ENCODE data around the gene ARHGAP26. TPM values are rescaled to one million over a fixed set of nuclear protein-coding genes. Genes with fewer than 3 reads are reported as not detected.

Gene ARHGAP26
- total and polyA plus RNA-seq, 2 experiments from 2014 or later = 9.5 to 16.8 TPM

DNA sequence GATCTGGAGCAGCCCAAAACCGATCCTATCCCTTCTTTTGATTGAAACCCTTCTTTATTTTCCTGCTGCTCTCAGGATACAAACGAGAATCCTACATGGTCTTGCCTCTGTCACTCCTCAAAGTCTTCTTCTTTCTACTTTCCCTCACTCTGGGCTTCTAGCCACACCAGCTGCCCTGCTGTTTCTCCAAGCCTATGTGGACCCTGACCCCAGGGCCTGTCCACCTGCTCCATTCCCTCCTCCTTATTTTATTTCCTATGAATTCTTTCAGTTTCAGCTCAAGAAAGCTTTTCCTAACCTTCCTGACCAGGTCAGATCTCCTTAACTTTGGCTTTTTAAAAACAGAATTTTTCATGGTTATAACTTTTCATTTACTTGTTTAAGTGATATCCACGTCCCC is 141.0 kb downstream of the ARHGAP26 start:
- Histone ChIP-seq H3K79me2 (replicated peaks; ENCODE audit: insufficient read depth) (no peaks in the 10 kb centered on the region), H3F3A (replicated peaks; ENCODE audit: low read depth) (no peaks in the 10 kb centered on the region), H3K27me3 (ENCODE audit: insufficient read depth) (no peaks in the 10 kb centered on the region), H3K27ac (ENCODE audit: low read depth) (no peak overlapping the region), H3K4me1 (ENCODE audit: insufficient read depth) (no peaks in the 10 kb centered on the region; the same call in 1 of the 2 replicates), H2AFZ (no peak overlapping the region), H3K4me2 (no peak overlapping the region), H3K36me3 (ENCODE audit: insufficient read depth) (peaks cover 3% of the 10 kb centered on the region; the same call in 1 of the 2 replicates), H4K20me1 (replicated peaks; ENCODE audit: insufficient read depth) (no peaks in the 10 kb centered on the region), H3K4me3 (no peak overlapping the region), H3K9me2 (ENCODE audit: insufficient read depth) (no peaks in the 10 kb centered on the region)
- Mint-ChIP-seq H3K9me3 (no peaks in the 10 kb centered on the region), H3K27me3 (ENCODE audit: insufficient read depth, low read depth, poor library complexity) (no peaks in the 10 kb centered on the region), H3K4me1 (peaks cover 30% of the 10 kb centered on the region), H3K4me3 (no peak overlapping the region), H3K27ac (no peak overlapping the region), H3K36me3 (ENCODE audit: low read depth) (peaks cover 30% of the 10 kb centered on the region)
- no peak for TF ChIP-seq STAT1 (IDR thresholded peaks at IDR 0.05; ENCODE audit: unreplicated experiment)
- no peak for TF ChIP-seq EZH2 (IDR thresholded peaks at IDR 0.05; ENCODE audit: low read depth, unreplicated experiment)
- TF ChIP-seq, protein P1, sequence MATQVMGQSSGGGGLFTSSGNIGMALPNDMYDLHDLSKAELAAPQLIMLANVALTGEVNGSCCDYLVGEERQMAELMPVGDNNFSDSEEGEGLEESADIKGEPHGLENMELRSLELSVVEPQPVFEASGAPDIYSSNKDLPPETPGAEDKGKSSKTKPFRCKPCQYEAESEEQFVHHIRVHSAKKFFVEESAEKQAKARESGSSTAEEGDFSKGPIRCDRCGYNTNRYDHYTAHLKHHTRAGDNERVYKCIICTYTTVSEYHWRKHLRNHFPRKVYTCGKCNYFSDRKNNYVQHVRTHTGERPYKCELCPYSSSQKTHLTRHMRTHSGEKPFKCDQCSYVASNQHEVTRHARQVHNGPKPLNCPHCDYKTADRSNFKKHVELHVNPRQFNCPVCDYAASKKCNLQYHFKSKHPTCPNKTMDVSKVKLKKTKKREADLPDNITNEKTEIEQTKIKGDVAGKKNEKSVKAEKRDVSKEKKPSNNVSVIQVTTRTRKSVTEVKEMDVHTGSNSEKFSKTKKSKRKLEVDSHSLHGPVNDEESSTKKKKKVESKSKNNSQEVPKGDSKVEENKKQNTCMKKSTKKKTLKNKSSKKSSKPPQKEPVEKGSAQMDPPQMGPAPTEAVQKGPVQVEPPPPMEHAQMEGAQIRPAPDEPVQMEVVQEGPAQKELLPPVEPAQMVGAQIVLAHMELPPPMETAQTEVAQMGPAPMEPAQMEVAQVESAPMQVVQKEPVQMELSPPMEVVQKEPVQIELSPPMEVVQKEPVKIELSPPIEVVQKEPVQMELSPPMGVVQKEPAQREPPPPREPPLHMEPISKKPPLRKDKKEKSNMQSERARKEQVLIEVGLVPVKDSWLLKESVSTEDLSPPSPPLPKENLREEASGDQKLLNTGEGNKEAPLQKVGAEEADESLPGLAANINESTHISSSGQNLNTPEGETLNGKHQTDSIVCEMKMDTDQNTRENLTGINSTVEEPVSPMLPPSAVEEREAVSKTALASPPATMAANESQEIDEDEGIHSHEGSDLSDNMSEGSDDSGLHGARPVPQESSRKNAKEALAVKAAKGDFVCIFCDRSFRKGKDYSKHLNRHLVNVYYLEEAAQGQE (IDR thresholded peaks at IDR 0.05; ENCODE audit: unreplicated experiment) = no peak
- no peak for TF ChIP-seq EZH2phosphoT487 (IDR thresholded peaks at IDR 0.05; ENCODE audit: unreplicated experiment)
- TF ChIP-seq POLR2AphosphoS5 (IDR thresholded peaks at IDR 0.05; ENCODE audit: low read depth) = no peak
- TF ChIP-seq ZNF114 (CRISPR knock-in tag; IDR thresholded peaks at IDR 0.05) = no peak
- TF ChIP-seq CREB1 (CRISPR knock-in tag; IDR thresholded peaks at IDR 0.05; ENCODE audit: low read depth) = no peak
- TF ChIP-seq ZNF462 (CRISPR knock-in tag; IDR thresholded peaks at IDR 0.05) = no peak
- TF ChIP-seq ETS1 (IDR thresholded peaks at IDR 0.05) = no peak
- no peak for TF ChIP-seq JUNB (IDR thresholded peaks at IDR 0.05; ENCODE audit: unreplicated experiment)
- TF ChIP-seq, protein P2, sequence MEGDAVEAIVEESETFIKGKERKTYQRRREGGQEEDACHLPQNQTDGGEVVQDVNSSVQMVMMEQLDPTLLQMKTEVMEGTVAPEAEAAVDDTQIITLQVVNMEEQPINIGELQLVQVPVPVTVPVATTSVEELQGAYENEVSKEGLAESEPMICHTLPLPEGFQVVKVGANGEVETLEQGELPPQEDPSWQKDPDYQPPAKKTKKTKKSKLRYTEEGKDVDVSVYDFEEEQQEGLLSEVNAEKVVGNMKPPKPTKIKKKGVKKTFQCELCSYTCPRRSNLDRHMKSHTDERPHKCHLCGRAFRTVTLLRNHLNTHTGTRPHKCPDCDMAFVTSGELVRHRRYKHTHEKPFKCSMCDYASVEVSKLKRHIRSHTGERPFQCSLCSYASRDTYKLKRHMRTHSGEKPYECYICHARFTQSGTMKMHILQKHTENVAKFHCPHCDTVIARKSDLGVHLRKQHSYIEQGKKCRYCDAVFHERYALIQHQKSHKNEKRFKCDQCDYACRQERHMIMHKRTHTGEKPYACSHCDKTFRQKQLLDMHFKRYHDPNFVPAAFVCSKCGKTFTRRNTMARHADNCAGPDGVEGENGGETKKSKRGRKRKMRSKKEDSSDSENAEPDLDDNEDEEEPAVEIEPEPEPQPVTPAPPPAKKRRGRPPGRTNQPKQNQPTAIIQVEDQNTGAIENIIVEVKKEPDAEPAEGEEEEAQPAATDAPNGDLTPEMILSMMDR (conservative IDR thresholded peaks at IDR 0.05; ENCODE audit: low read depth in 2 of 2) = no peak
- TF ChIP-seq ZNF331 (CRISPR knock-in tag; IDR thresholded peaks at IDR 0.05; ENCODE audit: low read depth) = no peak
- ATAC-seq (no peak), DNase-seq (ENCODE audit: low spot score) (no peak)

Measured in GM23338 (cell line).